Thymus (tissue), 11 donors: ENCODE results near the gene VWF. TPM values are rescaled to one million over a fixed set of nuclear protein-coding genes. Genes with fewer than 3 reads are reported as not detected.

ENCODE experiments used
- DNase-seq, 9 donors: peaks; one replicate each; pipeline ENCODE4 v3.0.0-alpha.2; 2013; ENCODE audit warnings: low spot score in 9 of 9, low read depth in 6 of 9, missing footprints in 1 of 9
- H3K27ac ChIP-seq, 2 donors: one replicate each; pipeline ENCODE4 v1.5.1; 2013; ENCODE audit warnings: control low read depth in 1 of 2, low read depth in 1 of 2, low read length in 1 of 2, mild to moderate bottlenecking in 1 of 2, moderate library complexity in 1 of 2
- H3K27me3 ChIP-seq, 2 donors: one replicate each; pipeline ENCODE4 v1.5.1; 2013; ENCODE audit warnings: low read length in 1 of 2; ENCODE audit not compliant: control insufficient read depth in 2 of 2, insufficient read depth in 1 of 2
- H3K36me3 ChIP-seq, 2 donors: one replicate each; pipeline ENCODE4 v1.5.1; 2013; ENCODE audit warnings: low read length in 1 of 2, mild to moderate bottlenecking in 1 of 2, moderate library complexity in 1 of 2; ENCODE audit not compliant: control insufficient read depth in 2 of 2, insufficient read depth in 2 of 2
- H3K4me1 ChIP-seq, 2 donors: one replicate each; pipeline ENCODE4 v1.5.1; 2013; ENCODE audit warnings: low read length in 2 of 2; ENCODE audit not compliant: control insufficient read depth in 2 of 2, insufficient read depth in 2 of 2
- H3K4me3 ChIP-seq, 2 donors: one replicate each; pipeline ENCODE4 v1.5.1; 2013; ENCODE audit warnings: low read length in 2 of 2, control low read depth in 1 of 2, mild to moderate bottlenecking in 1 of 2
- H3K9me3 ChIP-seq, 2 donors: one replicate each; pipeline ENCODE4 v1.5.1; 2013; ENCODE audit warnings: low read length in 1 of 2, mild to moderate bottlenecking in 1 of 2; ENCODE audit not compliant: control insufficient read depth in 2 of 2, insufficient read depth in 1 of 2
- WGBS: extraction: QIAGEN DNeasy Blood & Tissue Kit; methylation state at CpG from one replicate; pipeline ENCODE4 v1.1.7; 2013; 5-methylcytosine and 5-hydroxymethylcytosine counted together
- polyA plus RNA-seq: library from polyadenylated mRNA; stranded (reverse); fragments of 200-250 nt; gene quantifications from one replicate; pipeline ENCODE4 v1.2.3, GENCODE V29; 2013
- total RNA-seq: library from RNA; stranded (reverse); fragments of 120-200 nt; gene quantifications from one replicate; pipeline ENCODE4 v1.2.4, GENCODE V29; 2013
- donor health status: healthy.

Gene VWF
- total and polyA plus RNA-seq, 2 donors, result 6.7 to 33.8 TPM

GRCh38 chr12:5988088-5988487, 136.4 kb downstream of the VWF start:
- Histone ChIP-seq H3K27ac (no peak overlapping the region), H3K4me1 (no peaks in the 10 kb centered on the region), H3K27me3 (no peaks in the 10 kb centered on the region), H3K4me3 (no peak overlapping the region), H3K36me3 (no peaks in the 10 kb centered on the region), H3K9me3 (no peaks in the 10 kb centered on the region)
- no peak for DNase-seq
- 85% methylated on average over 10 of the region's 10 CpGs for WGBS

- H3K27me3 ChIP-seq, result no peaks in the 10 kb centered on the region
- no peaks in the 10 kb centered on the region for H3K36me3 ChIP-seq
- H3K27ac ChIP-seq, result no peak overlapping the region
- no peak for DNase-seq
- H3K4me1 ChIP-seq, result no peaks in the 10 kb centered on the region
- H3K4me3 ChIP-seq, result no peak overlapping the region
- H3K9me3 ChIP-seq, result no peaks in the 10 kb centered on the region
- WGBS, result 96% methylated on average over 5 of the region's 5 CpGs
Measured at GRCh38 chr12:5987573-5987972, 136.9 kb downstream of the VWF start.

GRCh38 chr12:5985471-5985870, 139.0 kb downstream of the VWF start:
- H3K36me3 ChIP-seq, result no peaks in the 10 kb centered on the region
- H3K27ac ChIP-seq, result no peak overlapping the region
- no peak for DNase-seq
- H3K27me3 ChIP-seq, result no peaks in the 10 kb centered on the region
- H3K9me3 ChIP-seq, result no peaks in the 10 kb centered on the region
- H3K4me1 ChIP-seq, result no peaks in the 10 kb centered on the region
- WGBS, result 84% methylated on average over 8 of the region's 8 CpGs
- H3K4me3 ChIP-seq, result no peak overlapping the region

GRCh38 chr12:5984873-5985272, 139.6 kb downstream of the VWF start:
- WGBS, result 91% methylated on average over 9 of the region's 9 CpGs
- Histone ChIP-seq H3K27me3 (no peaks in the 10 kb centered on the region), H3K4me1 (no peaks in the 10 kb centered on the region), H3K9me3 (no peaks in the 10 kb centered on the region), H3K4me3 (no peak overlapping the region), H3K36me3 (no peaks in the 10 kb centered on the region), H3K27ac (no peak overlapping the region)
- no peak for DNase-seq

- Histone ChIP-seq H3K4me1 (no peaks in the 10 kb centered on the region), H3K27ac (no peak overlapping the region), H3K27me3 (no peaks in the 10 kb centered on the region), H3K36me3 (no peaks in the 10 kb centered on the region), H3K9me3 (no peaks in the 10 kb centered on the region), H3K4me3 (no peak overlapping the region)
- no peak for DNase-seq
- WGBS, result 94% methylated on average over 4 of the region's 4 CpGs
Measured at GRCh38 chr12:5982106-5982505, 142.4 kb downstream of the VWF start.

GRCh38 chr12:5977556-5977955, 146.9 kb downstream of the VWF start:
- Histone ChIP-seq H3K4me3 (no peak overlapping the region), H3K36me3 (no peaks in the 10 kb centered on the region), H3K9me3 (no peaks in the 10 kb centered on the region), H3K27ac (no peak overlapping the region), H3K4me1 (no peaks in the 10 kb centered on the region), H3K27me3 (no peaks in the 10 kb centered on the region)
- WGBS, result 94% methylated on average over 6 of the region's 6 CpGs
- DNase-seq, result no peak

GRCh38 chr12:5976711-5977110, 147.8 kb downstream of the VWF start:
- H3K27ac ChIP-seq, result no peak overlapping the region
- H3K4me1 ChIP-seq, result no peaks in the 10 kb centered on the region
- no peaks in the 10 kb centered on the region for H3K9me3 ChIP-seq
- no peak for DNase-seq
- no peaks in the 10 kb centered on the region for H3K36me3 ChIP-seq
- no peaks in the 10 kb centered on the region for H3K27me3 ChIP-seq
- no peak overlapping the region for H3K4me3 ChIP-seq
- WGBS, result 88% methylated on average over 6 of the region's 6 CpGs

- Histone ChIP-seq H3K27ac (no peak overlapping the region), H3K4me3 (no peak overlapping the region), H3K36me3 (no peaks in the 10 kb centered on the region), H3K27me3 (no peaks in the 10 kb centered on the region), H3K4me1 (no peaks in the 10 kb centered on the region), H3K9me3 (no peaks in the 10 kb centered on the region)
- no peak for DNase-seq
- 95% methylated on average over 9 of the region's 9 CpGs for WGBS
Measured at GRCh38 chr12:5976196-5976595, 148.3 kb downstream of the VWF start.

GRCh38 chr12:5973461-5974115, 150.9 kb downstream of the VWF start:
- H3K36me3 ChIP-seq, result no peaks in the 10 kb centered on the region
- no peak overlapping the region for H3K4me3 ChIP-seq
- H3K27me3 ChIP-seq, result no peaks in the 10 kb centered on the region
- no peak for DNase-seq
- WGBS, result 95% methylated on average over 8 of the region's 8 CpGs
- no peak overlapping the region for H3K27ac ChIP-seq
- H3K9me3 ChIP-seq, result no peaks in the 10 kb centered on the region
- no peaks in the 10 kb centered on the region for H3K4me1 ChIP-seq

- no peaks in the 10 kb centered on the region for H3K27me3 ChIP-seq
- H3K36me3 ChIP-seq, result no peaks in the 10 kb centered on the region
- no peak for DNase-seq
- H3K9me3 ChIP-seq, result no peaks in the 10 kb centered on the region
- WGBS, result 89% methylated on average over 8 of the region's 8 CpGs
- no peak overlapping the region for H3K4me3 ChIP-seq
- no peaks in the 10 kb centered on the region for H3K4me1 ChIP-seq
- H3K27ac ChIP-seq, result no peak overlapping the region
Measured at GRCh38 chr12:5972387-5972786, 152.1 kb downstream of the VWF start.
